ENCODE data around the gene ACCS.

The ACCS gene

GRCh38 chr11:44067266-44067665, 1.2 kb downstream of the ACCS start:
- Mint-ChIP-seq H3K27ac (peak overlapping the region; percentile 41), H3K4me3 (peak overlapping the region; percentile 91), H3K27me3 (no peaks in the 10 kb centered on the region), H3K9me3 (no peaks in the 10 kb centered on the region), H3K36me3 (peaks cover 3% of the 10 kb centered on the region), H3K4me1 (peaks cover 29% of the 10 kb centered on the region)

- Mint-ChIP-seq H3K27me3 (no peaks in the 10 kb centered on the region), H3K36me3 (peaks cover 3% of the 10 kb centered on the region), H3K4me3 (no peak overlapping the region), H3K27ac (no peak overlapping the region), H3K4me1 (peaks cover 29% of the 10 kb centered on the region), H3K9me3 (no peaks in the 10 kb centered on the region)
Observed at GRCh38 chr11:44068180-44068579, 2.1 kb downstream of the ACCS start.

DNA sequence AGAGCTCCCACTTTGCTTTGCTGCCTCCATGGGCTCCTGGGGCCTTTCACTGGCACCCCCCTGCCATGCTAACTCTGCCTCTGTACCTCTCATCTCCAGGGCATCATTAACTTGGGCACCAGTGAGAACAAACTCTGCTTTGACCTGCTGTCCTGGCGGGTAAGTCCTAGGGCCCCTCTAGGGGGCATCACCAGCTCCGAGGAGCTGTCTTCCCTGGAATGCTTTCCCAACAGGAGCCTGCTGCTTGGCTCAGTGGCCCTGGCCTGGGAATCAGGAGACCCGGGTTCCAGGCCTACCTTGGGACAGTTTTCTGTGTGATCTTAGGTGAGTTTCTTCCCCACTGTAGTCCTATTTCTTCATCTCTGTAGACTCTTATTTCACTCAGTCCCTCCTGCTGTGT, 5.1 kb downstream of the ACCS start:
- Mint-ChIP-seq H3K9me3 (no peaks in the 10 kb centered on the region), H3K27me3 (no peaks in the 10 kb centered on the region), H3K36me3 (peaks cover 3% of the 10 kb centered on the region), H3K4me3 (no peak overlapping the region), H3K27ac (no peak overlapping the region), H3K4me1 (peaks cover 13% of the 10 kb centered on the region)

GRCh38 chr11:44072757-44073658, 6.9 kb downstream of the ACCS start:
- H3K4me1 Mint-ChIP-seq: no peaks in the 10 kb centered on the region
- H3K36me3 Mint-ChIP-seq: peaks cover 8% of the 10 kb centered on the region
- no peaks in the 10 kb centered on the region for H3K9me3 Mint-ChIP-seq
- H3K27me3 Mint-ChIP-seq: no peaks in the 10 kb centered on the region
- H3K4me3 Mint-ChIP-seq: no peak overlapping the region
- no peak overlapping the region for H3K27ac Mint-ChIP-seq

DNA sequence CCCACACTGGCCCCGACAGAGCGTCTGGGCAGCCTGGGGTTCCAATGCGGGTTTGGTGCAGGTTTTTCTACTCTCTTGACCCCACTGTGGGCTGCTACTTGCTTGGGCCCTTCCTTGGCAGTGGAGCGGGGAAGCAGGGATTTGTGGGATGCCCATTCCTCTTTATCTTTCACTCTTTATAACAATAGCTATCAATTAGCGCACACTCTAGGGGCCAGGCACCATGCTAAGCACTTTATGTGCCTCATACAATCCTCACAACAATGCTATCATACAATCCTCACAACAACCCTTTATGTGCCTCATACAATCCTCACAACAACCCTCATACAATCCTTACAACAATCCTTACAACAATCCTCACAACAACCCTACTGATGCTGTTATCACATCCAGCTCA, 12.7 kb downstream of the ACCS start:
- H3K27me3 Mint-ChIP-seq: no peaks in the 10 kb centered on the region
- no peak overlapping the region for H3K27ac Mint-ChIP-seq
- H3K9me3 Mint-ChIP-seq: no peaks in the 10 kb centered on the region
- H3K4me1 Mint-ChIP-seq: no peaks in the 10 kb centered on the region
- no peak overlapping the region for H3K4me3 Mint-ChIP-seq
- peaks cover 8% of the 10 kb centered on the region for H3K36me3 Mint-ChIP-seq

DNA sequence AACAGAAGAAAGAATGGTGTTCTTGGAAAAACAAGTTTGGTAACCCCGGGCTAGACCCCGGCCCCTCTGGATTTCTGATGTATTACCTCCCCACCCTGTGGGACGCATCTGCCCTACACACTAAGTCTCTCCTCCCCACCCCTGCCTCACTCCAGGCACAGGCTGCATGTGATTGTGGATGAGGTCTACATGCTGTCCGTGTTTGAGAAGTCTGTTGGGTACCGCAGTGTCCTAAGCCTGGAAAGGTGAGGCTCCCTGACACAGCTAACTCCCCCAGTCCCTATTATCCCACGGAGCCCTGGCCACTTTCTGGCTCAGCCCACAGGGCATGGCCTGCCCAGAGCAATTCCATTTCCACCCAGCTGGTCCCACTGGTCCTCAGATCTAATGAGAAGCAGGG, 13.3 kb downstream of the ACCS start:
- Mint-ChIP-seq H3K27ac (no peak overlapping the region), H3K4me1 (no peaks in the 10 kb centered on the region), H3K27me3 (no peaks in the 10 kb centered on the region), H3K9me3 (no peaks in the 10 kb centered on the region), H3K36me3 (peaks cover 14% of the 10 kb centered on the region), H3K4me3 (no peak overlapping the region)

GRCh38 chr11:44080951-44081350, 14.9 kb downstream of the ACCS start:
- Mint-ChIP-seq H3K4me3 (no peak overlapping the region), H3K36me3 (peaks cover 16% of the 10 kb centered on the region)

GRCh38 chr11:44082645-44083044, 16.6 kb downstream of the ACCS start:
- Mint-ChIP-seq H3K9me3 (no peaks in the 10 kb centered on the region), H3K4me1 (no peaks in the 10 kb centered on the region), H3K4me3 (no peak overlapping the region), H3K27ac (no peak overlapping the region), H3K27me3 (no peaks in the 10 kb centered on the region), H3K36me3 (peaks cover 14% of the 10 kb centered on the region)

More at GRCh38 chr11:44080951-44081350, 14.9 kb downstream of the ACCS start:
- Mint-ChIP-seq H3K27me3 (no peaks in the 10 kb centered on the region), H3K9me3 (no peaks in the 10 kb centered on the region), H3K27ac (no peak overlapping the region), H3K4me1 (no peaks in the 10 kb centered on the region)

- no peak overlapping the region for H3K4me3 Mint-ChIP-seq
- no peaks in the 10 kb centered on the region for H3K9me3 Mint-ChIP-seq
Observed at GRCh38 chr11:44083433-44083832, 17.4 kb downstream of the ACCS start.

DNA sequence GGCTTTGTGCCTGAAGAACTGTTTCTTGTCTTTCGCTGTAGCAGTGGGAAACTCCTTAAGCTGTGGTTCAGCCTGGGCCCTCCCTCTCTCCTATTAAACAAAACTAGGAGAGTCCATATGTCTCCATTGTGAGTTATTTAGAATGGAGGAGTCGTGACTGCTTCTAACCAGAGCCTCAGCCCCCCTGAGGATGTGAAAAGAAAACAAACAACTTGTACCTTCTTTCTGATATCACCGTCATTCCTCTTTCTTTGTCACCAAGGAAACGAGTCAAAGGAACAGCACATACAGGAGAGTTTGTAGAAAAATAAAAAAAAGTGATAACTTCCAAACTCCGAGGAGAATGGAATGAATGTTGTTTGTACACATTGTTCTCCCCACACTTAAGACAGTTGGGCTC, 17.8 kb downstream of the ACCS start:
- H3K27ac Mint-ChIP-seq: no peak overlapping the region
- H3K36me3 Mint-ChIP-seq: peaks cover 15% of the 10 kb centered on the region
- H3K27me3 Mint-ChIP-seq: no peaks in the 10 kb centered on the region
- H3K9me3 Mint-ChIP-seq: no peaks in the 10 kb centered on the region
- no peaks in the 10 kb centered on the region for H3K4me1 Mint-ChIP-seq
- no peak overlapping the region for H3K4me3 Mint-ChIP-seq

More at GRCh38 chr11:44083433-44083832, 17.4 kb downstream of the ACCS start:
- H3K36me3 Mint-ChIP-seq: peaks cover 15% of the 10 kb centered on the region
- no peaks in the 10 kb centered on the region for H3K4me1 Mint-ChIP-seq
- no peak overlapping the region for H3K27ac Mint-ChIP-seq
- no peaks in the 10 kb centered on the region for H3K27me3 Mint-ChIP-seq

GRCh38 chr11:44085330-44085729, 19.3 kb downstream of the ACCS start:
- Mint-ChIP-seq H3K4me1 (no peaks in the 10 kb centered on the region), H3K27me3 (no peaks in the 10 kb centered on the region), H3K4me3 (no peak overlapping the region), H3K27ac (no peak overlapping the region), H3K9me3 (no peaks in the 10 kb centered on the region), H3K36me3 (peaks cover 12% of the 10 kb centered on the region)

DNA sequence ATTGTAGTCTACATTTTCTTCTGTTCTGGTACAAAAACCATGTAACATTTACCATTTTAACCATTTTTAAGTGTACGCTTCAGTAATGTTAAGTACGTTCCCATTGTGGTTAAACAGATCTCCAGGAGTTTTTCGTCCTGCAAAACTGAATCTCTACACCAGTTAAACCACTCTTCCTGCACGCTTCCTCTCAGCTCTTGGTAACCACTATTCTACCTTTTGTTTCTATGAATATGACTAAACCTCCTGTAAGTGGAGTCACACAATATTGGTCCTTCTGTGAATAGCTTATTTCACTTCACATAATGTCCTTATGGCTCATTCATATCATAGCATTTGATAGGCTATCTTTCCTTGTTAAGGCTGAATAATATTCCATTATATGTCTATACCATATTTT, 22.3 kb downstream of the ACCS start:
- peaks cover 12% of the 10 kb centered on the region for H3K36me3 Mint-ChIP-seq
- H3K9me3 Mint-ChIP-seq: no peaks in the 10 kb centered on the region
- H3K4me3 Mint-ChIP-seq: no peak overlapping the region
- no peaks in the 10 kb centered on the region for H3K4me1 Mint-ChIP-seq
- no peaks in the 10 kb centered on the region for H3K27me3 Mint-ChIP-seq
- H3K27ac Mint-ChIP-seq: no peak overlapping the region

GRCh38 chr11:44088871-44089270, 22.8 kb downstream of the ACCS start:
- Mint-ChIP-seq H3K4me3 (no peak overlapping the region), H3K4me1 (no peaks in the 10 kb centered on the region), H3K9me3 (no peaks in the 10 kb centered on the region), H3K27ac (no peak overlapping the region), H3K27me3 (no peaks in the 10 kb centered on the region), H3K36me3 (peaks cover 11% of the 10 kb centered on the region)

DNA sequence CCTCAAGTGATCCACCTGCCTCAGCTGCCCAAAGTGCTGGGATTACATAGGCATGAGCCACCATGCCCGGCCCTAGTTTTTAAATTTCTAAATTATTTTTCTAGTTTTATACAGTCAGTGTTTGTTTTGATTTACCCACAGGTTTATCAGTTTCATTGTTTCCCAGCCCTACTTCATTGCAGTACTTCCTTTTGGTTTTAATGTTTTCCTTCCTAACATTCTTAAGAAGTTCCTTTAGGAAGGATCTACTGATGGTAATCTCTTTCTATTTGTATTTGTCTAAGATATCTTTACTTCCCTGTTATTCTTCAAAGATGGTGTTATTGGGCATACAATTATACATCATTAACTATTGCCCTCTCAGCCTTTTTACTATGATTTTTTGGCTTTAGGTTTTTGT, 24.5 kb downstream of the ACCS start:
- peaks cover 6% of the 10 kb centered on the region for H3K36me3 Mint-ChIP-seq
- H3K4me1 Mint-ChIP-seq: peaks cover 13% of the 10 kb centered on the region
- H3K27ac Mint-ChIP-seq: no peak overlapping the region
- H3K4me3 Mint-ChIP-seq: no peak overlapping the region
- H3K27me3 Mint-ChIP-seq: no peaks in the 10 kb centered on the region
- H3K9me3 Mint-ChIP-seq: no peaks in the 10 kb centered on the region

DNA sequence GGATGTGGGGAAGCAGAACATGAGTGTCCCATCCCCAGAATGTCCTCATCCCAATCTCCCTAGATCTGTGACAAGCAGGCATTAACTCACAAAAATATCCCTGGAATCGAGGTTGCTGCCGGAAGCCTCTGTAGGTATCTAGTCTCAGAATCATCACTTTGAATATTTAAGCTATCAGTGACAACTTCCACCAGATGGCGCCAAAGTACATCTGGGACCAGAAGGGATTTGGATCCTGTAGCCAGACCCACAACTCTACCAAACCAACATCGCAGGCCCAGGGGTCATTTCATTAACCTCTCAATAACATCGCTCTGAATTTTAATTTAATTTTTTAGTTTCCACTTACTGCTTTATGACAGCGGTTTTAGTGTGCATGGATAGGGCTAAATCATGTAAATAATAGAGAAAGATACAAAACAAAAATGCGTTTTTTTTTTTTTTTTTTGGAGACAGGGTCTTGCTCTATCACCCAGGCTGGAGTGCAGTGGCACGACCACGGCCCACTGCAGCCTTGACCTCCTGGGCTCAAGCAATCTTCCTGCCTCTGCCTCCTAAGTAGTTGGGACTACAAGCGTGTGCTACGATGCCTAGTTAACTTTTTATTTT, 28.3 kb downstream of the ACCS start:
- H3K27ac Mint-ChIP-seq: no peak overlapping the region
- no peaks in the 10 kb centered on the region for H3K9me3 Mint-ChIP-seq

More for the DNA sequence above, 28.3 kb downstream of the ACCS start:
- H3K27me3 Mint-ChIP-seq: no peaks in the 10 kb centered on the region
- peak overlapping the region; percentile 82 for H3K4me3 Mint-ChIP-seq
- peaks cover 28% of the 10 kb centered on the region for H3K4me1 Mint-ChIP-seq
- H3K36me3 Mint-ChIP-seq: no peaks in the 10 kb centered on the region
